ENCODE measurements around the gene TMEM271.

The TMEM271 gene

DNA sequence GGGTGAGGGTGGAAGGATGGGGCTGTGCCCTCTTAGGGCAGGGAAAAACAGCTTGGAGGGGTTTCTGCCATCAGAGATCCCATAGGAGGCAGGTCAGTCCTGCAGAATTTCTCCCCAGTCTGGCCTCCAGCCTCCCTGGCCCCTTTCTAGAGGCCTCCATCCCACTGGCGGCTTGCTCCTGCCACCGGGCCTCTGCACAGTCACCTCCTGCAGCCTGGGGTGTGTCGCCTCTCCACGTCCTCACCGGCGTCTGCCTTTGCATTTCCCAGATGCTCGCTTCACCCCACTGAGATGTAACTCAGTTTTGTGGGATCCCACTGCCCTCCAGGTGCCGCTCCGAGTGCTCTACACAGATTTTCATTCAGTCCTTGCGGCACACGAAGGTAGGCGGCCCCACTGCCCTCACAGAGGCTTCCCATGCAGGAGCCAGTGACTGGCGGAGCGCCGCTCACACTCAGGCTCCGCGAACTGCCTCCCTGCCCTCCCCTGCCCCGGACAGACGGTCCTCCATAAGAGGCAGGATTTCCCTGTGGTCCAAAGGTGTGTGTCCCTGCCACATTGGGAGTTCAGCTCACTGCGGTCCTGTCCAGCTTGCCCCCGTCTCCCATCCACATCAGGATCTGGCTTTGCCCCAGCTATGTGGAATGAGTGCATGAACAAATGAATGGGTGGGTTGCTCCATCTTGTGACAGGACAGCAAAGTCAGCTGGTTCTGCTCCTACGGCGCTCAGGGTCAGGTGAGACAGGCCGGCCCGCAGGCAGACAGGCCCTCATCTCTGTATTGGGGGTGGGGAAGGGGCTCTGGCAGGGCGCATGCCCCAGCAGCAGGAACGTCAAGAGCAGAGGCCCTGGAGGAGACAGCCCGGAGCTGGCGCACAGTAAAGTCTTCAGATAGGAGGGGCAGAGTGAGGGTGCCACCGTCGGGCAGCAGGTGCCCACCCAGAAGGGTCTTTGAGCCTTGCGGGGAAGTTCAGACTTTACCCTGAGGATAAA lies 2.7 kb upstream of the TMEM271 start:
- no peaks in the 10 kb centered on the region for H3K36me3 ChIP-seq
- no peak for DNase-seq
- no peak overlapping the region for H3K4me3 ChIP-seq
- TF ChIP-seq, protein P1, sequence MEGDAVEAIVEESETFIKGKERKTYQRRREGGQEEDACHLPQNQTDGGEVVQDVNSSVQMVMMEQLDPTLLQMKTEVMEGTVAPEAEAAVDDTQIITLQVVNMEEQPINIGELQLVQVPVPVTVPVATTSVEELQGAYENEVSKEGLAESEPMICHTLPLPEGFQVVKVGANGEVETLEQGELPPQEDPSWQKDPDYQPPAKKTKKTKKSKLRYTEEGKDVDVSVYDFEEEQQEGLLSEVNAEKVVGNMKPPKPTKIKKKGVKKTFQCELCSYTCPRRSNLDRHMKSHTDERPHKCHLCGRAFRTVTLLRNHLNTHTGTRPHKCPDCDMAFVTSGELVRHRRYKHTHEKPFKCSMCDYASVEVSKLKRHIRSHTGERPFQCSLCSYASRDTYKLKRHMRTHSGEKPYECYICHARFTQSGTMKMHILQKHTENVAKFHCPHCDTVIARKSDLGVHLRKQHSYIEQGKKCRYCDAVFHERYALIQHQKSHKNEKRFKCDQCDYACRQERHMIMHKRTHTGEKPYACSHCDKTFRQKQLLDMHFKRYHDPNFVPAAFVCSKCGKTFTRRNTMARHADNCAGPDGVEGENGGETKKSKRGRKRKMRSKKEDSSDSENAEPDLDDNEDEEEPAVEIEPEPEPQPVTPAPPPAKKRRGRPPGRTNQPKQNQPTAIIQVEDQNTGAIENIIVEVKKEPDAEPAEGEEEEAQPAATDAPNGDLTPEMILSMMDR (IDR thresholded peaks at IDR 0.05): no peak
- peaks cover 0 to 62% of the 10 kb centered on the region in 2 donors for H3K27me3 ChIP-seq
- H3K4me1 ChIP-seq: peaks cover 0 to 26% (median 12%) of the 10 kb centered on the region in 4 donors
- intact Hi-C loops (cut with DNase I; ENCODE audit: low total_unique reads): no loop called here
- no peak overlapping the region for H3K27ac ChIP-seq
- H3K9me3 ChIP-seq: no peaks in the 10 kb centered on the region

DNA sequence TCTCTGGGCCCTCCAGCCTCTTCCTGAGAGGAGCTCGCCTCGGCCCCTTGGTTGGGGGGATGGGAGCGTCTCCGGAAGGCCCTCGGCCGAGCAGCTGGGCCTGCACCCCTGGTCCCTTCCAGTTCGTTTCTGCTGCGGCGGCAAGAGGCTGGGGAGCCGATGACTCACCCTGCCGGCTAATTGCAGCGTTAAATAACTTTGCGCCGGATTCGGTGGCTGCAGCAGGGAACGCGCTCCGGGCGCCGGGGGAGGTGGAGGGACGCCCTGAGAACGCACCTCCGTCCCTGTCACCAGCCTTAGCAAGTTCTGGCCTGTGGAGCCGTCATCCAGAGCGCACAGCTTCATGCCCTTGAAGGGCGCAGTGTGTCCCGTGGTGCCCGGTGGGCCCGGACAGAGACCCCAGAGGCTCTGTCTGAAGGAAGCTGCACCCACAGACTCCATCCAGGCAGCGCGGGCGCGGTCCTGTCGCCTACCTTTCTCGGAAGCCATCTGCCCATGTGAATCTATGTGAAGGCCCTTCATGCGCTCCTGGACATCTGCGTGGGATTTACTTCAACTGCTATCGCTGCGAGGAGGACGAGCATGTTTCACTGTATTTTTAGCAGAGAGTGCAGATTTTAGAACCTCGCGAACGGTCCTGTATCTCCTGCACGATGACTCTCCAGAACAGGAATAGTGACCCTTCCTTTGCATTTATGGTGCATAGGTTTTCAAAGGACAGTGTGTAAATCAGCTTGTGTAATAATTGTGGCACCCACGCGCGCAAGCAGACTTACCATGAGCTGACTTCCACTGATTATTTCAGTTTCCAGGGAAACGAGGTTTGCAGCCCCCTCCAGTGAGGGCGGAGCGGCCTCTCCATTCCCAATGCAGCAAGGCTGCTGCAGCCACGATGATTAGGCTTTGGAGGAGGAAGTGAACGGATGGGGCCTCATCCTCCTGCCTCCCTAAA lies 1.7 kb upstream of the TMEM271 start:
- Histone ChIP-seq H3K4me3 (no peak overlapping the region), H3K9me3 (no peaks in the 10 kb centered on the region), H3K27me3 (peaks cover 0 to 71% of the 10 kb centered on the region in 2 donors), H3K27ac (no peak overlapping the region), H3K36me3 (no peaks in the 10 kb centered on the region), H3K4me1 (peaks cover 0 to 26% (median 12%) of the 10 kb centered on the region in 4 donors)
- intact Hi-C loops (cut with DNase I; ENCODE audit: low total_unique reads): no loop called here
- DNase-seq: no peak
- TF ChIP-seq, protein P1 (IDR thresholded peaks at IDR 0.05): no peak

DNA sequence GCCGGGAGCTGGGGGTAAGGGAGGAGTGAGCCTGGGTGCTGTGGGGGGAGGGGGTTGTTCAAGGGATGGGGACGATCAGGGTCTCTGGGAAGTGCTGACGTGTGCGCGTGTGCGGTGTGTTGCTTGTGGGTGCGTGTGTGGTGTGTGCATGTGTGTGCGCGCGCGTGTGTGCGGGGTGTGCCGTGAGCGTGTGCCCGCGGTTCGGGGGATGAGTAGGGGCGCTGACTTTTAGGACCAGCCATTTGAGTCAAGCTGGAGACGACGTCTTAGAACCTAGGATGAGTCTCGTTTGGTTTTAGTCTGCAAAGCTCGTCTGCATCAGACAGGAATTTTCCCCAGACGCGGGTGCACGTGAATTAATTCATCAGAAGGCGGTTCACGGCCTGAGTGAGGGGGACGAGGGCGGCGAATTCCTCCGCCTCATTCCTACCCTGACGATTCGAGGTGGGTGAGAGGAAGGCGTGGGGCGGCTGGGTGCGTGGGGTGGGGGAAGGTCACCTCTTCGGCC lies 950 bp upstream of the TMEM271 start:
- Histone ChIP-seq H3K27me3 (peaks cover 0 to 79% of the 10 kb centered on the region in 2 donors), H3K4me3 (no peak overlapping the region), H3K4me1 (peaks cover 0 to 26% (median 12%) of the 10 kb centered on the region in 4 donors), H3K9me3 (no peaks in the 10 kb centered on the region), H3K36me3 (no peaks in the 10 kb centered on the region), H3K27ac (no peak overlapping the region)
- TF ChIP-seq, protein P1 (IDR thresholded peaks at IDR 0.05): no peak
- intact Hi-C loops (cut with DNase I; ENCODE audit: low total_unique reads): no loop called here
- DNase-seq: no peak

DNA sequence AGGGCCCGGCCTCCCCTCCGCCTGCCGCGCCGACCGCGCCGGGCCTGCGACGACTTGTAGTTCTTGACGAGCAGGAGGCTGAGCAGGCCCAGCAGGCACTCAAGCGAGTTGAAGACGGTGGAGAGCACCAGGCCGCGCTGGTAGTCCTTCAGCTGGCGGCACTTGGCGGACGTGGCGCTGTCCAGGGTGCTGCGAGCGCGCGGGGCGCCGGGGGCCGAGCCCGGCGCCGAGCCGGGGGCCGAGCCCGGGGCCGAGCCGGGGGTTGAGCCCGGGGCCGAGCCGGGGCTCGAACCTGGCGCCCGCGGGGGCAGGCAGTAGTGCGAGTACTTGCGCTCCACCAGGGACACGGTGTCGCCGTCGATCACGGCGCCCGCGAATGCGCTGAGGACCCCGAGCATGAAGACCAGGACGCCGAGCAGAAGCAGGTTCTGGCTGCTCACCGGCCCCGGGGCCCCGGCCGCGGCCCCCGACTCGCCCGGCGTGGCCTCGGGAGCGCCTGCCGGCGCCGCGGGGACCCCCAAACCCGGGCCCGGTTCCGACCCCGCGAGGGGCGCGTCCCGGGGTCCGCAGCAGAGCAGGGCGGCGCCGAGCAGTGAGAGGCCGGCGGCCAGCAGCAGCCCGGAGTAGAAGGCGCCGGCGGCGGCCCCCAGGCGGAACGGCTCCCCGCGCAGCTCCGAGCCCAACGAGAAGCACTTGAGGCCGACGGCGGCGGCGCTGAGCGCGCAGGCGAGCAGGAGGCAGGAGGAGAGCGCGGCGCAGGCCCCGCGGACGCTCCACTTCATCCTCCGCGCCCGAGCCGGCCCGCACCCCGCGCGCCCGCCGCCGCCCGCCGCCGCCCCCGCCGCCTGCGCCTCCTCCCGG lies 584 bp downstream of the TMEM271 start:
- DNase-seq: no peak
- intact Hi-C loops (cut with DNase I; ENCODE audit: low total_unique reads): no loop called here
- no peaks in the 10 kb centered on the region for H3K9me3 ChIP-seq

More for the DNA sequence above, 584 bp downstream of the TMEM271 start:
- peak overlapping the region in 1 of 2 donors; percentile 22 for H3K4me3 ChIP-seq
- peaks cover 0 to 26% (median 12%) of the 10 kb centered on the region in 4 donors for H3K4me1 ChIP-seq
- TF ChIP-seq, protein P1 (IDR thresholded peaks at IDR 0.05): no peak
- H3K27ac ChIP-seq: no peak overlapping the region
- peaks cover 0 to 90% of the 10 kb centered on the region in 2 donors for H3K27me3 ChIP-seq
- no peaks in the 10 kb centered on the region for H3K36me3 ChIP-seq

Measured in tibial artery (tissue), 4 donors.